Measurements from ENCODE around the gene CD4.

Gene CD4

DNA sequence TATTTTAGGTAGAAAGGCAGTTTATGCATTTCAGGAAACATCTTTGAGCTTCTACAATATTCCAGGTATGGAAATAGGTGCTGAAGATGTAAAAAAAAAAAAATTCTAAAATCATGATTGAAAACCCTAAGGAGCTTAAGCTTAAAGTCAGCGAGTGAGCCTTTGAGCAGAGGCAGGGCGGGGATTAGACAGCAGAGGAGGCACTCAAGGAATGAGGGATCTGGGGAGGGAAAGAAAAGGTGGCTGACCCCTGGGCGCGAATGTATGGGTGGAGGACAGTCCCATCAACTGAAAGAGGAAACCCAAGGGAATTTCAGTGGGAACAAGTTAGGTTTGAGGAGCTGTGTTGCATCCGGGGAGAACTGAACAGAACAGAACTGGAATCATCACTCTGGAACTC, 29.6 kb upstream of the CD4 start:
- Histone ChIP-seq H2BK120ac (ENCODE audit: low read depth, low read length) (no peak overlapping the region), H3K56ac (ENCODE audit: low read length) (no peak overlapping the region), H3K79me1 (ENCODE audit: low read length) (no peaks in the 10 kb centered on the region), H3K4me2 (ENCODE audit: low read length) (no peak overlapping the region), H3K4me3 (ENCODE audit: low read length) (no peak overlapping the region), H3K9ac (ENCODE audit: low read length) (no peak overlapping the region), H4K8ac (ENCODE audit: low read depth, low read length) (no peak overlapping the region), H3K23ac (ENCODE audit: low read length) (no peak overlapping the region), H3K18ac (ENCODE audit: low read length) (no peak overlapping the region), H3K27ac (ENCODE audit: low read depth, low read length) (no peak overlapping the region), H2AK5ac (ENCODE audit: low read length) (no peak overlapping the region), H3K36me3 (ENCODE audit: control insufficient read depth, insufficient read depth, low read length) (no peaks in the 10 kb centered on the region), H2BK5ac (ENCODE audit: low read length) (no peak overlapping the region), H4K5ac (ENCODE audit: low read length) (no peak overlapping the region), H3K4me1 (ENCODE audit: control insufficient read depth, low read depth, low read length) (peaks cover 7% of the 10 kb centered on the region), H3K79me2 (ENCODE audit: control insufficient read depth, insufficient read depth, low read length) (no peaks in the 10 kb centered on the region), H3K4ac (ENCODE audit: low read depth, low read length) (no peak overlapping the region), H3K27me3 (ENCODE audit: insufficient read depth, low read length, poor library complexity) (no peaks in the 10 kb centered on the region), H2BK15ac (replicated peaks; ENCODE audit: low read depth) (no peak overlapping the region)
- DNase-seq: no peak
- no CpG with 5 or more reads among the region's 5 CpGs for WGBS (ENCODE audit: extremely low coverage, insufficient coverage, low lambda C conversion rate)

DNA sequence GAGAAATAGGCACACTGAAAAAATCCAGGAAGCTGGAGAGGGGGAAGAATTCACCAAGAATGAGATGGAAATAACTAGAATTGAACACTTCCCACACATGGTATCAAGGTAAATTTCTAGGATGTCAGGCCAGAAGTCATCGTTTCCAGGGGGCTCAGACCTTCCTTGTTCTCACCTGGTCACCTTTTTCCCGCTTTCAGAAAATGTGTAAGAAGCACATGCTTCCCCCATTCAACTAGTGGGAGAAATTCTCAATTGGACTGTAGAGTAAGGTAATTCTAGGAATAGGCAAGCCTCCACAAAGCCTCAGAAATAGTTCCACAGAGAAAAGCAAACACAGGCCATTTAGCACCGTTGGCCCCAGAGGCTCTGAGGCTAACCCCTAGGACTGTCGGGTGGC, 25.9 kb upstream of the CD4 start:
- Histone ChIP-seq H3K79me1 (ENCODE audit: low read length) (peaks cover 5% of the 10 kb centered on the region), H3K4me1 (ENCODE audit: control insufficient read depth, low read depth, low read length) (peaks cover 14% of the 10 kb centered on the region)
- no CpG with 5 or more reads among the region's 4 CpGs for WGBS (ENCODE audit: extremely low coverage, insufficient coverage, low lambda C conversion rate)

DNA sequence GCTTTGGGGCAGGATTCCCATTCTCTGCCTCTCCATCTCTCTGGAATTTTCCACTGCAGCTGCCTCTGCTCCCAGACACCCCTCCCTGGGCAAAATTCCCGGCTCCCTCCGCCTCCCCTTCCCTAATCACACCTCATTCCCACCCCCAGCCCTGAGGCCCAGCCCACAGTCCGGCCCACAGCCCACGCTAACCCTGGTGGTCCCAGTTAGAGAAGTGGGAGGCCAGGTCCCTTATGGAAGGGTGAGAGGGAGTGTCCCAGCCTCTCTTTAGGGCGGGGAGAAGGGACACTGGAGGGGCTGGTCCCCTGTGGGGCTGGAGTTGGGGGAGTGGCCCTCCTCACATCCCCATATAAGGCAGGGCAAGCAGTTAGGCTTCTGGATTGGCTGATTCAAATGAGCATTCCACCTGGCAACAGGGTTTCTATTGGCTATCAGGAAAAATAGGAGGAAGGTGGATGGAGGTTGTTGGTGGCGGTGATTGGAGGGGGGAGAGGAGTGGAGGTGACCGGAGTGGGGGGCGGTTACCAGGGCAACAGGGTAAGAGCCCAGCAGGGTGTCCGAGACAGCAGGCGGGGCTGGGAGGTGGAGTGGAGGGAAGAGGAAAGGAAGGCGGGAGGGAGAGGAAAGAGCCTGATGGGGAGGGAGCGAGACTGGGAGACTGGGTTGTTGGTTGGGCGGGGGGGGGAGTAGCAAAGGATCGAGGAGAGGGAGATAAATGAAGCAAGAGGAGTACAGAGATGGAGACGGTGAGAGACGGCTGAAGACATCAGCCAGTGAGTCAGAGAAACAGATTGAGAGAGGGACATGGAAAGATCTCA, 25.1 kb upstream of the CD4 start:
- no peaks in the 10 kb centered on the region for H3K36me3 ChIP-seq (ENCODE audit: control insufficient read depth, insufficient read depth, low read length)
- H3K4ac ChIP-seq (ENCODE audit: low read depth, low read length): peak overlapping the region; percentile 93
- H3K4me3 ChIP-seq (ENCODE audit: low read length): no peak overlapping the region
- peaks cover 18% of the 10 kb centered on the region for H3K4me1 ChIP-seq (ENCODE audit: control insufficient read depth, low read depth, low read length)
- peak; percentile 100 for DNase-seq
- peak overlapping the region; percentile 98 for H3K27ac ChIP-seq (ENCODE audit: low read depth, low read length)
- H3K79me1 ChIP-seq (ENCODE audit: low read length): peaks cover 6% of the 10 kb centered on the region
- H3K56ac ChIP-seq (ENCODE audit: low read length): peak overlapping the region; percentile 88
- peaks cover 19% of the 10 kb centered on the region for H3K79me2 ChIP-seq (ENCODE audit: control insufficient read depth, insufficient read depth, low read length)
- H4K8ac ChIP-seq (ENCODE audit: low read depth, low read length): no peak overlapping the region
- H3K23ac ChIP-seq (ENCODE audit: low read length): no peak overlapping the region
- no peaks in the 10 kb centered on the region for H3K27me3 ChIP-seq (ENCODE audit: insufficient read depth, low read length, poor library complexity)
- peak overlapping the region; percentile 94 for H3K18ac ChIP-seq (ENCODE audit: low read length)
- peak overlapping the region; percentile 88 for H4K5ac ChIP-seq (ENCODE audit: low read length)
- H2BK15ac ChIP-seq (replicated peaks; ENCODE audit: low read depth): no peak overlapping the region
- peak overlapping the region; percentile 26 for H3K4me2 ChIP-seq (ENCODE audit: low read length)
- H3K9ac ChIP-seq (ENCODE audit: low read length): peak overlapping the region; percentile 67
- peak overlapping the region; percentile 24 for H2BK5ac ChIP-seq (ENCODE audit: low read length)
- no peak overlapping the region for H2AK5ac ChIP-seq (ENCODE audit: low read length)
- WGBS (ENCODE audit: extremely low coverage, insufficient coverage, low lambda C conversion rate): no CpG with 5 or more reads among the region's 16 CpGs
- H2BK120ac ChIP-seq (ENCODE audit: low read depth, low read length): peak overlapping the region; percentile 91

More for the DNA sequence above, 25.9 kb upstream of the CD4 start:
- H3K79me2 ChIP-seq (ENCODE audit: control insufficient read depth, insufficient read depth, low read length): peaks cover 15% of the 10 kb centered on the region
- H3K4me3 ChIP-seq (ENCODE audit: low read length): no peak overlapping the region
- H3K4ac ChIP-seq (ENCODE audit: low read depth, low read length): peak overlapping the region; percentile 90
- peak overlapping the region; percentile 24 for H2BK5ac ChIP-seq (ENCODE audit: low read length)
- no peak overlapping the region for H3K23ac ChIP-seq (ENCODE audit: low read length)
- peak overlapping the region; percentile 80 for H2AK5ac ChIP-seq (ENCODE audit: low read length)
- H3K18ac ChIP-seq (ENCODE audit: low read length): peak overlapping the region; percentile 94
- H3K9ac ChIP-seq (ENCODE audit: low read length): peak overlapping the region; percentile 67
- H3K56ac ChIP-seq (ENCODE audit: low read length): peak overlapping the region; percentile 77
- H4K8ac ChIP-seq (ENCODE audit: low read depth, low read length): peak overlapping the region; percentile 58
- peak overlapping the region; percentile 88 for H4K5ac ChIP-seq (ENCODE audit: low read length)
- H3K36me3 ChIP-seq (ENCODE audit: control insufficient read depth, insufficient read depth, low read length): no peaks in the 10 kb centered on the region
- peak overlapping the region; percentile 91 for H2BK120ac ChIP-seq (ENCODE audit: low read depth, low read length)
- peak overlapping the region; percentile 9 for H2BK15ac ChIP-seq (replicated peaks; ENCODE audit: low read depth)
- H3K27me3 ChIP-seq (ENCODE audit: insufficient read depth, low read length, poor library complexity): no peaks in the 10 kb centered on the region
- no peak overlapping the region for H3K4me2 ChIP-seq (ENCODE audit: low read length)
- DNase-seq: no peak
- H3K27ac ChIP-seq (ENCODE audit: low read depth, low read length): peak overlapping the region; percentile 66

DNA sequence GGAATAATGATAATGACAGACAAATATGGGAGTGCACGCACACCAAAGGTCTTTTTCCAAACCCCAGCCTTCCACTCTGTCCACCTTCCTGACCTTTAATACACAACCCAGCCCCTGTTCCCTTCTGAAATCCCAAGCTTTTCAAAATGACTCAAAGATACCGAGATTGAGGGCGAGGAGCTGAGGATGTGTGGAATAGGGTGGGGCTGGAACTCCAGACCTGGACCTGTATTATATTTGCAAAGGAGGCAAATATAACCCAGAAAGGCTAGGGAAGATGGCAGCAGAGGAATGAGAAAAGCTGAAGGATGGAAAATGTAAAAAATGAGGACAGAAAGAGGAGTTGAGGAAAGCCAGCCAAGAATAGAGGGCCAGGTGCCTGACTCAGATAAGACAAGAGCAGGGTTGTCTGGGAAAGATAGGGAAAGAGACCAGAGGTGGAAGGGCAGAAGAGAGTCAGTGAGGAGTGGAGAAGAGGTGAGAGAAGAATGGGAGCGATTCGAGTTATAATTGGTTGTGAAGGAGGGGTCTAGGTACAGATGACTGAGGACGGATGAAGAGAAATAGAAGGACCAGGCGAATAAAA, 24.2 kb upstream of the CD4 start:
- H3K23ac ChIP-seq (ENCODE audit: low read length): no peak overlapping the region
- H3K4me2 ChIP-seq (ENCODE audit: low read length): peak overlapping the region; percentile 93
- H2BK5ac ChIP-seq (ENCODE audit: low read length): peak overlapping the region; percentile 89
- H3K9ac ChIP-seq (ENCODE audit: low read length): peak overlapping the region; percentile 70
- H3K56ac ChIP-seq (ENCODE audit: low read length): peak overlapping the region; percentile 88
- H3K18ac ChIP-seq (ENCODE audit: low read length): peak overlapping the region; percentile 95
- peak overlapping the region; percentile 52 for H3K4me3 ChIP-seq (ENCODE audit: low read length)
- H3K27me3 ChIP-seq (ENCODE audit: insufficient read depth, low read length, poor library complexity): no peaks in the 10 kb centered on the region
- H2BK15ac ChIP-seq (replicated peaks; ENCODE audit: low read depth): peak overlapping the region; percentile 60
- H2BK120ac ChIP-seq (ENCODE audit: low read depth, low read length): peak overlapping the region; percentile 67
- H4K8ac ChIP-seq (ENCODE audit: low read depth, low read length): peak overlapping the region; percentile 59
- H3K36me3 ChIP-seq (ENCODE audit: control insufficient read depth, insufficient read depth, low read length): peaks cover 2% of the 10 kb centered on the region
- peak; percentile 78 for DNase-seq
- H3K79me2 ChIP-seq (ENCODE audit: control insufficient read depth, insufficient read depth, low read length): peaks cover 19% of the 10 kb centered on the region
- no peak overlapping the region for H2AK5ac ChIP-seq (ENCODE audit: low read length)
- peaks cover 11% of the 10 kb centered on the region for H3K79me1 ChIP-seq (ENCODE audit: low read length)
- H3K4ac ChIP-seq (ENCODE audit: low read depth, low read length): no peak overlapping the region
- H4K5ac ChIP-seq (ENCODE audit: low read length): peak overlapping the region; percentile 36
- H3K27ac ChIP-seq (ENCODE audit: low read depth, low read length): peak overlapping the region; percentile 98
- H3K4me1 ChIP-seq (ENCODE audit: control insufficient read depth, low read depth, low read length): peaks cover 18% of the 10 kb centered on the region
- WGBS (ENCODE audit: extremely low coverage, insufficient coverage, low lambda C conversion rate): no CpG with 5 or more reads among the region's 7 CpGs

DNA sequence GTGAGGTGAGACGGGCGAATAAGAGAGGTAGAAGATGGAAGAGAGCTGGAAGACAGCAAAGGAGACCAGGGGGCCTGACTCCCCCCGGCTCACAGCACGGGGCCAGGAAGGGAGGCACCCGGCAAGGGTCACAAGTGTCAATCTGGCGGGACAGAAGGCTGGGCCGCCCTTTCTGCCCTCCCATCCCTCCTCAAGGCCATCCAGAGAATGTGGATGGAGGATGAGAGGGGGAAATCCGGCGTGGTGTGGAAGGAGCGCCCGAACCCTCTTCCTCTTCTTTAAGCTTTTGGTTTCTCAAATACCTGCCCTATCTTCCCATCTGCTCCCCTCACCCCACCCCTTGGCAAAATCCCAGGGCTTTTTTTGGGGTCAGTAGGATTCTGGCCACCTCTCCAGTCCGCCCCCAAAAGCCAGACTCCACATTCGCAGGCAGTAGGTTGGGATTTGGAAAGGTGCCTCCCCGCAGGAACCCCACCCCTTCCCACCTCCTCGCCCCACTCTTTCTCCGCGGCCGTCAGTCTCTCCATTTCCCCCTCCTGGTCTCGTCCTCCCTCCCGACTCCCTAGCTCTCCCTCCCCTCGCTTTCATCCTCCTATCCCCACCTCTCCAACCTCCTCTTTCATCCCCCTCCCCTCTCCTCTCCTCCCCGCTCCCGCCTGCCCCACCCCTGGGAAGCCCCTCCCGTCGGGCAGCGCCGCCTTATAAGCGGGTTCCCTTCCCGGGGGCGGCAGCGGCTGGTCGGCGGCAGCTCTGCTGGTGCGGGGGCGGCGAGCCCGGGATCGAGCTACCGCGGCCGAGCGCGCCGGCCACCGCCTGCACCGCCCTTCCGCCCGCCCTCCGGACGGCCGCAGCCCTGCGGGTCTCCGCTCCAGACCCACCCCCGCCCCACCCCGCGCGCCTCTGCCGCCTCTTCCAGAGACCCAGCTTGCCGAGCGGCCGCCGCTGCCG, 23.4 kb upstream of the CD4 start, which contains the start of gene PTMS:
Gene PTMS (plus strand): TSS at position 730 of the 948 bp plus-strand sequence. CDS start 343 bp downstream, outside the sequence.
- H3K4me2 ChIP-seq (ENCODE audit: low read length): peak within 1 kb of the TSS; percentile 93
- H3K9ac ChIP-seq (ENCODE audit: low read length): peak within 1 kb of the TSS; percentile 99
- H3K56ac ChIP-seq (ENCODE audit: low read length): peak within 1 kb of the TSS; percentile 99
- H3K36me3 ChIP-seq (ENCODE audit: control insufficient read depth, insufficient read depth, low read length): peaks cover 2% of the 10 kb centered on the region
- H3K27me3 ChIP-seq (ENCODE audit: insufficient read depth, low read length, poor library complexity): no peaks in the 10 kb centered on the region
- no peak within 1 kb of the TSS for H4K8ac ChIP-seq (ENCODE audit: low read depth, low read length)
- H3K23ac ChIP-seq (ENCODE audit: low read length): peak within 1 kb of the TSS; percentile 97
- peak within 1 kb of the TSS; percentile 60 for H2BK15ac ChIP-seq (replicated peaks; ENCODE audit: low read depth)
- H3K4ac ChIP-seq (ENCODE audit: low read depth, low read length): peak within 1 kb of the TSS; percentile 98
- DNase-seq: peak; percentile 98
- no CpG with 5 or more reads among the region's 63 CpGs for WGBS (ENCODE audit: extremely low coverage, insufficient coverage, low lambda C conversion rate)
- H2AK5ac ChIP-seq (ENCODE audit: low read length): no peak within 1 kb of the TSS
- peak within 1 kb of the TSS; percentile 36 for H4K5ac ChIP-seq (ENCODE audit: low read length)
- H3K4me3 ChIP-seq (ENCODE audit: low read length): peak within 1 kb of the TSS; percentile 96
- H3K18ac ChIP-seq (ENCODE audit: low read length): peak within 1 kb of the TSS; percentile 98
- H2BK120ac ChIP-seq (ENCODE audit: low read depth, low read length): peak within 1 kb of the TSS; percentile 88
- peaks cover 11% of the 10 kb centered on the region for H3K79me1 ChIP-seq (ENCODE audit: low read length)
- H3K27ac ChIP-seq (ENCODE audit: low read depth, low read length): peak within 1 kb of the TSS; percentile 98
- peak within 1 kb of the TSS; percentile 89 for H2BK5ac ChIP-seq (ENCODE audit: low read length)
- H3K4me1 ChIP-seq (ENCODE audit: control insufficient read depth, low read depth, low read length): peaks cover 18% of the 10 kb centered on the region
- H3K79me2 ChIP-seq (ENCODE audit: control insufficient read depth, insufficient read depth, low read length): peaks cover 19% of the 10 kb centered on the region
